Body of pancreas (tissue), 4 donors: ENCODE data around the gene POU1F1. TPM values are rescaled to one million over a fixed set of nuclear protein-coding genes. Genes with fewer than 3 reads are reported as not detected.
"Not testable (repeated sequence)": the region's sequence is repeated elsewhere in the genome, so short reads cannot be mapped to it uniquely, and the experiment has no call there.

Experiments used
- ATAC-seq: fragments of 150-250 bp; one replicate; pipeline ENCODE4 v1.9.1; 2016
- DNase-seq, 4 donors: peaks; one replicate each; pipeline ENCODE4 v3.0.0-alpha.2; 2019
- H3K27ac ChIP-seq, 4 donors: fragments of 200-600 bp; sonication (generic); 1 replicate in 3 of 4; 2 replicates in 1 of 4; pipeline versions ENCODE4 v1.5.1 to v1.6.1; 2016 to 2019; ENCODE audit warnings: mild to moderate bottlenecking in 1 of 4, mixed read lengths in 1 of 4, moderate library complexity in 1 of 4
- H3K27me3 ChIP-seq, 2 donors: fragments of 200-600 bp; sonication (generic); one replicate each; pipeline ENCODE4 v1.6.0; 2016; ENCODE audit warnings: mild to moderate bottlenecking in 1 of 2
- H3K36me3 ChIP-seq, 2 donors: fragments of 200-600 bp; sonication (generic); replicated peaks in 1 of 2; 2 replicates each; pipeline ENCODE4 v1.5.1; 2016; ENCODE audit warnings: low read depth in 2 of 2; ENCODE audit not compliant: insufficient read depth in 1 of 2
- H3K4me1 ChIP-seq: fragments of 200-600 bp; sonication (generic); one replicate; pipeline ENCODE4 v1.6.0; 2016
- H3K4me3 ChIP-seq, 2 donors: fragments of 200-600 bp; sonication (generic); 1 replicate in 1 of 2; 2 replicates in 1 of 2; pipeline ENCODE4 v1.5.1; 2016 to 2019
- H3K9me3 ChIP-seq, 3 donors: fragments of 200-600 bp; sonication (generic); 1 replicate in 2 of 3; 2 replicates in 1 of 3; pipeline ENCODE4 v1.5.1; 2016
- POLR2A ChIP-seq, 3 donors: fragments of 450-650 bp; IDR thresholded peaks; one replicate each; pipeline ENCODE4 v1.6.1; 2016; ENCODE audit warnings: antibody characterized with exemption in 3 of 3, mild to moderate bottlenecking in 2 of 3
- WGBS, 2 donors: methylation state at CpG; one replicate each; pipeline ENCODE4 v1.1.5; 2017; 5-methylcytosine and 5-hydroxymethylcytosine counted together
- intact Hi-C: fragments of 100-400 bp; cut with DNase I; formaldehyde crosslinking; loops from one replicate; pipeline ENCODE4 v1.15.1; 2023
- total RNA-seq, 2 donors: library from RNA; depleted of rRNA; stranded (reverse); fragments of >200 nt; gene quantifications; one replicate each; pipeline ENCODE4 v1.1.0, GENCODE V29; 2016
- TF ChIP-seq, protein P1 (sequence below), 7 experiments: fragments of 450-650 bp in 4 of 7; fragments of 200-600 bp in 3 of 7; sonication (generic) in 3 of 7; IDR thresholded peaks; one replicate each; pipeline ENCODE4 v1.5.1; 2016 to 2019; ENCODE audit warnings: antibody characterized with exemption in 7 of 7

POU1F1 gene
- total RNA-seq, 2 donors from 2014 or later = not detected

DNA sequence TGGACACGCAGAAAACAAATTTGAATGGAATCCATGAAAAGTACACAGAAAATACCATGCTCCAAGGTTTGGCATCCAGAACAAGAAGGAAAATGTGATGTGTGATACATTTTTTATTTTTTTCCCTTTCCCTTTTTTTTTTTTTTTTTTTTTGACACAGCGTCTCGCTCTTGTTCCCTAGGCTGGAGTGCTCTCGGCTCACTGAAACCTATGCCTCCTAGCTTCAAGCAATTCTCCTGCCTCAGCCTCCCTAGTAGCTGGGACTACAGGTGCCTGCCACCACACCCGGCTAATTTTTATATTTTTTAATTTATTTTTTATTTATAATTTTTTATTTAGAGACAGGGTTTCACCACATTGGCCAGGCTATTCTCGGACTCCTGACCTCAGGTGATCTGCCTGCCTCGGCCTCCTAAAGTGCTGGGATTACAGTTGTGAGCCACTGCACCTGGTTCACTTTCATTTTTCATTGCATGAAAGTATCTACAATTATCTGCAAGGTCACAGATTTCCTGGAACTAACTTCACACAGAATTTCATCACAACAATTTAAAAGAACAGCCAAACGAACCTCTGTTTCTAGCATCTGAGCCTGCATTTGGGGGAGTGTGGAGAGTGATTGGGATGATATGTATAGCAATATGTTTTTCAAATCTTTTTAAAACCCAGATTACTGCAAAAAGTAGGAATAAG, 8.3 kb downstream of the POU1F1 start:
- Histone ChIP-seq H3K9me3 (no peaks in the 10 kb centered on the region), H3K36me3 (no peaks in the 10 kb centered on the region), H3K4me3 (no peak overlapping the region), H3K27me3 (no peaks in the 10 kb centered on the region), H3K4me1 (peaks cover 30% of the 10 kb centered on the region), H3K27ac (peak overlapping the region in 3 of 4 donors; percentile 19 to 75 (median 56))
- ATAC-seq (peak; percentile 83), DNase-seq (peak in 3 of 4 donors; percentile 31 to 63 (median 58))
- no peak for TF ChIP-seq POLR2A (IDR thresholded peaks at IDR 0.05)
- TF ChIP-seq, protein P1, sequence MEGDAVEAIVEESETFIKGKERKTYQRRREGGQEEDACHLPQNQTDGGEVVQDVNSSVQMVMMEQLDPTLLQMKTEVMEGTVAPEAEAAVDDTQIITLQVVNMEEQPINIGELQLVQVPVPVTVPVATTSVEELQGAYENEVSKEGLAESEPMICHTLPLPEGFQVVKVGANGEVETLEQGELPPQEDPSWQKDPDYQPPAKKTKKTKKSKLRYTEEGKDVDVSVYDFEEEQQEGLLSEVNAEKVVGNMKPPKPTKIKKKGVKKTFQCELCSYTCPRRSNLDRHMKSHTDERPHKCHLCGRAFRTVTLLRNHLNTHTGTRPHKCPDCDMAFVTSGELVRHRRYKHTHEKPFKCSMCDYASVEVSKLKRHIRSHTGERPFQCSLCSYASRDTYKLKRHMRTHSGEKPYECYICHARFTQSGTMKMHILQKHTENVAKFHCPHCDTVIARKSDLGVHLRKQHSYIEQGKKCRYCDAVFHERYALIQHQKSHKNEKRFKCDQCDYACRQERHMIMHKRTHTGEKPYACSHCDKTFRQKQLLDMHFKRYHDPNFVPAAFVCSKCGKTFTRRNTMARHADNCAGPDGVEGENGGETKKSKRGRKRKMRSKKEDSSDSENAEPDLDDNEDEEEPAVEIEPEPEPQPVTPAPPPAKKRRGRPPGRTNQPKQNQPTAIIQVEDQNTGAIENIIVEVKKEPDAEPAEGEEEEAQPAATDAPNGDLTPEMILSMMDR (IDR thresholded peaks at IDR 0.05) = no peak
- WGBS, 2 donors = 33 to 35% methylated on average over 8 of the region's 8 CpGs
- intact Hi-C loops = no loop called here

DNA sequence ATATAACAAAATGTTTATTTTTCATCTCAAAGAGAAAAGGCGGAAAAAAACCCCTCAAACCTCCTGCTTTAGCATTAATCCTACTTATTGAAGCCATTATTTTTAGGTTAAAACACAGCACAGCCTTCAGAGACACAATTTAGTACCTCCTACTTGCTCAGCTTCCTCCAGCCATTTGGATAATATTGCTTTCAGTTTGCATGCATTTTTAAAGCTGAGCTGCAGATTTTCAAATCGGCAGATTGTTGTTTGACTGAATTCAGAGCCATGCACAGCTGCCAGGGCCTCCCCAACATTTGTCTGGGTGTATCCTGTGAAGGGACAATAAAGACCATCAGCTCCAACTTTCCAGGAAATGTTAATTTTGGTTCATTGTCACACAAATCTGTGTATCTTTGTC, 14.5 kb downstream of the POU1F1 start:
- intact Hi-C loops = no loop called here
- no peak for DNase-seq
- ATAC-seq = no peak
- Histone ChIP-seq H3K27me3 (no peaks in the 10 kb centered on the region), H3K4me1 (peaks cover 3% of the 10 kb centered on the region), H3K27ac (no peak overlapping the region), H3K9me3 (no peaks in the 10 kb centered on the region), H3K4me3 (no peak overlapping the region), H3K36me3 (no peaks in the 10 kb centered on the region)
- TF ChIP-seq POLR2A (IDR thresholded peaks at IDR 0.05) = no peak
- TF ChIP-seq, protein P1 (IDR thresholded peaks at IDR 0.05) = no peak
- 36 to 53% methylated on average over 2 of the region's 2 CpGs for WGBS, 2 donors

DNA sequence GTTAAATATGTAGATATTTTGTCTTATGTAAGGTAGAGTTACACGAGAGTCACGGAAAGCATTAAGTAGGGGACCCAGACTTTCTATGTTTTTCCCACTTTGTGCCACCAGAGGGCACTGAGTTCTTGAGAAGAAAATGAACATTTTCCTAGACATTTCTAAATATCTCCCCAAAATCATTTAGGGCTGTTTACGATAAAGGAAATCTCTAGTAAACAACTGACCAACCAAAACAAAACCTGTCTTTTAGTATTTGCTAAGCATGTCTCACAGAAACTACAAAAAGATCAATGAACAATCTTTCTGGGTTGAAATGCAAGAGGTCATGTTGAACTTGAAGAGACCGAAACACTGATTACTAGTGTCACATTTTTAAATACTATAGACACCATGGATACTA, 16.1 kb downstream of the POU1F1 start:
- Histone ChIP-seq H3K4me3 (no peak overlapping the region), H3K9me3 (no peaks in the 10 kb centered on the region), H3K27me3 (no peaks in the 10 kb centered on the region), H3K36me3 (no peaks in the 10 kb centered on the region), H3K27ac (no peak overlapping the region), H3K4me1 (peaks cover 3% of the 10 kb centered on the region)
- WGBS, 2 donors = 29 to 31% methylated on average over 4 of the region's 4 CpGs
- DNase-seq (peak; percentile 52 to 75 (median 57)), ATAC-seq (peak; percentile 53)
- TF ChIP-seq, protein P1 (IDR thresholded peaks at IDR 0.05) = peak; percentile 23 to 74 (median 54)
- TF ChIP-seq POLR2A (IDR thresholded peaks at IDR 0.05) = no peak
- intact Hi-C loops = no loop called here

DNA sequence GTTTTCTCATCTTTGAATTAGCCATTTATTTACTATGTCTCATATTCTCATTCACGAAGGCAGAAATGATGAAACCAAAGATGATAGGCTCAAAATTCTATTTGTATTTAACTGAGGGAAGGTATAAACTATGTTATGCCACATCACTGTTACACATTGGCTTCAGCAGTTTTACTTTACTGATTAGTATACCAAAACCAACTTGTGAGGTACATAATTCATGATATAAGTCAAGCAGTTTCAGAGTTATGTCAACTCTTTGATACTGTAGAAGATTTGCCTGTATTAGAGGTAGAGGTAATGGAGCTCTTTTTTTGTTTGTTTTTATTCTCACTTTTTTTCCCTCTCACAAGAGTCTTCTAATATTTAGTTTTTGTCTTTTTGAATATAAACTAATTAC, 26.4 kb downstream of the POU1F1 start:
- H3K27ac ChIP-seq = no peak overlapping the region
- no peaks in the 10 kb centered on the region for H3K9me3 ChIP-seq
- WGBS, 2 donors = 81 to 85% methylated on average over 1 of the region's 1 CpG
- ATAC-seq (no peak), DNase-seq (no peak)
- H3K27me3 ChIP-seq = no peaks in the 10 kb centered on the region
- H3K36me3 ChIP-seq = peaks cover 0 to 12% of the 10 kb centered on the region in 2 donors
- TF ChIP-seq, protein P1 (IDR thresholded peaks at IDR 0.05) = no peak
- no peak for TF ChIP-seq POLR2A (IDR thresholded peaks at IDR 0.05)
- intact Hi-C loops = no loop called here
- H3K4me3 ChIP-seq = no peak overlapping the region
- H3K4me1 ChIP-seq = no peaks in the 10 kb centered on the region

DNA sequence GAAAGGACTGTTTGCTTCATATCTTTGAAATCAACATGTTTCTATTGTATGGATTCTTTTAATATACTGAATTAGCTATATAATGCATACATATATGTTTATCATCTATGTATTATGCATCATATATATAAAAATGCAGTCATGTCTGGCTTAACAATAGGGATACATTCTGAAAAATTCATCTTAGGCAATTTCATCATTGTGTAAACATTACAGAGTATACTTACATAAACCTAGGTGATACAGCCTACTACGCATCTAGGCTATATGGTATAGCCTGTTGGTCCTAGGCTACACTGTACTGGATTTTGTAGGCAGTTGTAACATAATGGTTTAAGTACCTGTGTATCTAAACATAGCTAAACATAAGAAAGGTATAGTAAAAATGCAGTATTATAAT, 27.6 kb downstream of the POU1F1 start:
- intact Hi-C loops = no loop called here
- 92 to 96% methylated on average over 1 of the region's 1 CpG for WGBS, 2 donors
- H3K27ac ChIP-seq = no peak overlapping the region
- peaks cover 0 to 12% of the 10 kb centered on the region in 2 donors for H3K36me3 ChIP-seq
- no peaks in the 10 kb centered on the region for H3K9me3 ChIP-seq
- TF ChIP-seq, protein P1 (IDR thresholded peaks at IDR 0.05) = no peak
- TF ChIP-seq POLR2A (IDR thresholded peaks at IDR 0.05) = no peak
- ATAC-seq (no peak), DNase-seq (no peak)
- no peak overlapping the region for H3K4me3 ChIP-seq
- no peaks in the 10 kb centered on the region for H3K27me3 ChIP-seq
- no peaks in the 10 kb centered on the region for H3K4me1 ChIP-seq

DNA sequence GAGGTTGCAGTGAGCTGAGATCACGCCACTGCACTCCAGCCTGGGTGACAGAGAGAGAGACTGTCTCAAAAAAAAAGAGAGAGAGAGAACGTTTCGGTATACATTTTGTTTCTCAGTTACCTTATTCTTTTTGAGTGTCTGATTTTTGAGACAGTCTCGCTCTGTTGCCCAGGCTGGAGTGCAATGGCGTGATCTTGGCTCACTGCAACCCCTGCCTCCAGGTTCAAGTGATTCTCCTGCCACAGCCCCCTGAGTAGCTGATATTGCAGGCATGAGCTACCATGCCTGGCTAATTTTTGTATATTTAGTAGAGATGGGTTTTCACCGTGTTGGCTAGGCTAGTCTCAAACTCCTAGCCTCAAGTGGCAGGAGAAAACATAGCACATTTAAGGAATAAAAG, 28.2 kb downstream of the POU1F1 start:
- intact Hi-C loops, H3K27me3 ChIP-seq, H3K9me3 ChIP-seq, H3K4me3 ChIP-seq, H3K27ac ChIP-seq, DNase-seq, H3K4me1 ChIP-seq, ATAC-seq: not testable (repeated sequence)
- 93 to 95% methylated on average over 6 of the region's 6 CpGs for WGBS, 2 donors
- peaks cover 0 to 12% of the 10 kb centered on the region in 2 donors for H3K36me3 ChIP-seq
